Natural killer cell (primary cell): Measurements from ENCODE around the gene RALGPS2. TPM values are rescaled to one million over a fixed set of nuclear protein-coding genes. Genes with fewer than 3 reads are reported as not detected.

Experiments
- ATAC-seq, 3 donors: fragments of 150-1000 bp in 2 of 3; fragments of 200-7000 bp in 1 of 3; cut with Tn5 transposase; 1 replicate in 1 of 3; 2 replicates in 2 of 3; pipeline ENCODE4 v1.10.0; 2021; ENCODE audit warnings: mild to moderate bottlenecking in 2 of 3, moderate library complexity in 2 of 3
- DNase-seq, 2 donors: peaks; one replicate each; pipeline versions ENCODE4 v3.0.0 to v3.0.0-alpha.2; 2013 to 2021; ENCODE audit warnings: mixed read lengths in 1 of 2
- H3K27ac ChIP-seq: one replicate; pipeline ENCODE4 v1.5.1; 2013; ENCODE audit warnings: mild to moderate bottlenecking, low read length
- H3K27me3 ChIP-seq: one replicate; pipeline ENCODE4 v1.6.1; 2013; ENCODE audit warnings: low read length; ENCODE audit not compliant: control insufficient read depth, insufficient read depth
- H3K36me3 ChIP-seq: one replicate; pipeline ENCODE4 v1.6.1; 2013; ENCODE audit warnings: low read length; ENCODE audit not compliant: control insufficient read depth, insufficient read depth
- H3K4me1 ChIP-seq: one replicate; pipeline ENCODE4 v1.6.1; 2013; ENCODE audit warnings: low read length; ENCODE audit not compliant: control insufficient read depth, insufficient read depth
- H3K4me3 ChIP-seq: one replicate; pipeline ENCODE4 v1.5.1; 2013; ENCODE audit warnings: low read length
- H3K9me3 ChIP-seq: one replicate; pipeline ENCODE4 v1.6.1; 2013; ENCODE audit warnings: low read length; ENCODE audit not compliant: control insufficient read depth, insufficient read depth
- H3K27ac Mint-ChIP-seq, 2 donors: one replicate each; pipeline ENCODE4 v1.8.0; 2022; ENCODE audit warnings: mild to moderate bottlenecking in 2 of 2, mixed read lengths in 2 of 2, moderate library complexity in 1 of 2
- H3K27me3 Mint-ChIP-seq, 2 donors: one replicate each; pipeline ENCODE4 v1.8.0; 2022; ENCODE audit warnings: low read depth in 2 of 2, mixed read lengths in 2 of 2
- H3K36me3 Mint-ChIP-seq: one replicate; pipeline ENCODE4 v1.8.0; 2022; ENCODE audit warnings: mixed read lengths
- H3K4me1 Mint-ChIP-seq, 2 donors: one replicate each; pipeline ENCODE4 v1.8.0; 2022; ENCODE audit warnings: mixed read lengths in 2 of 2
- H3K4me3 Mint-ChIP-seq: one replicate; pipeline ENCODE4 v1.8.0; 2022; ENCODE audit warnings: mild to moderate bottlenecking, moderate library complexity, mixed read lengths
- H3K9me3 Mint-ChIP-seq, 2 donors: one replicate each; pipeline ENCODE4 v1.8.0; 2022; ENCODE audit warnings: mixed read lengths in 2 of 2
- CTCF ChIP-seq: fragments of 200-600 bp; IDR thresholded peaks from one replicate; pipeline ENCODE4 v1.8.0; 2022; ENCODE audit warnings: antibody characterized with exemption
- WGBS: methylation state at CpG from one replicate; pipeline ENCODE4 v1.1.7; 2013; ENCODE audit warnings: missing lambda C conversion rate; ENCODE audit not compliant: insufficient coverage; 5-methylcytosine and 5-hydroxymethylcytosine counted together
- intact Hi-C: fragments of 100-400 bp; cut with micrococcal nuclease; formaldehyde crosslinking; loops from one replicate; pipeline ENCODE4 v1.14.2; 2022
- total RNA-seq, 4 donors: library from RNA; stranded (reverse); fragments of 120-200 nt in 1 of 4; gene quantifications; one replicate each; pipeline versions ENCODE4 v1.2.3 to v1.2.4, GENCODE V29; 2013 to 2022

RALGPS2 gene
- total RNA-seq, 3 donors from 2014 or later (not counting 1 experiment from before 2014, with no cell fraction given): 11.1 to 12.4 (median 11.8) TPM

GRCh38 chr1:178938959-178939317 is 213.9 kb downstream of the RALGPS2 start:
- 80% methylated on average over 10 of the region's 10 CpGs for WGBS
- Histone ChIP-seq H3K27ac (no peak overlapping the region), H3K4me1 (no peaks in the 10 kb centered on the region), H3K9me3 (no peaks in the 10 kb centered on the region), H3K4me3 (no peak overlapping the region), H3K27me3 (no peaks in the 10 kb centered on the region), H3K36me3 (no peaks in the 10 kb centered on the region)
- intact Hi-C loops: no loop called here
- no peak overlapping the region for H3K27ac Mint-ChIP-seq
- peaks cover 6 to 8% of the 10 kb centered on the region in 2 donors for H3K27me3 Mint-ChIP-seq
- peaks cover 0 to 10% of the 10 kb centered on the region in 2 donors for H3K4me1 Mint-ChIP-seq
- ATAC-seq (no peak), DNase-seq (no peak)
- H3K9me3 Mint-ChIP-seq: no peaks in the 10 kb centered on the region
- no peak for TF ChIP-seq CTCF
- no peaks in the 10 kb centered on the region for H3K36me3 Mint-ChIP-seq
- no peak overlapping the region for H3K4me3 Mint-ChIP-seq

- 84% methylated on average over 15 of the region's 15 CpGs for WGBS
- no peaks in the 10 kb centered on the region for H3K27me3 ChIP-seq
- Mint-ChIP-seq H3K4me1 (peaks cover 0 to 5% of the 10 kb centered on the region in 2 donors), H3K4me3 (no peak overlapping the region), H3K36me3 (no peaks in the 10 kb centered on the region), H3K27ac (no peak overlapping the region), H3K27me3 (peaks cover 6 to 8% of the 10 kb centered on the region in 2 donors), H3K9me3 (no peaks in the 10 kb centered on the region)
- ATAC-seq (no peak), DNase-seq (no peak)
- TF ChIP-seq CTCF: no peak
- no peaks in the 10 kb centered on the region for H3K9me3 ChIP-seq
- no peaks in the 10 kb centered on the region for H3K4me1 ChIP-seq
- intact Hi-C loops: no loop called here
- H3K36me3 ChIP-seq: no peaks in the 10 kb centered on the region
- H3K27ac ChIP-seq: no peak overlapping the region
- no peak overlapping the region for H3K4me3 ChIP-seq
Measured at GRCh38 chr1:178939338-178940067, 214.5 kb downstream of the RALGPS2 start.

GRCh38 chr1:178940068-178940765 is 215.2 kb downstream of the RALGPS2 start:
- Histone ChIP-seq H3K9me3 (no peaks in the 10 kb centered on the region), H3K27me3 (no peaks in the 10 kb centered on the region), H3K36me3 (no peaks in the 10 kb centered on the region), H3K4me3 (no peak overlapping the region), H3K4me1 (no peaks in the 10 kb centered on the region), H3K27ac (no peak overlapping the region)
- H3K27ac Mint-ChIP-seq: no peak overlapping the region
- H3K36me3 Mint-ChIP-seq: no peaks in the 10 kb centered on the region
- ATAC-seq: no peak
- no peak for TF ChIP-seq CTCF
- H3K4me1 Mint-ChIP-seq: no peaks in the 10 kb centered on the region
- DNase-seq: no peak
- H3K27me3 Mint-ChIP-seq: peaks cover 8% of the 10 kb centered on the region in 2 donors
- 89% methylated on average over 7 of the region's 7 CpGs for WGBS
- intact Hi-C loops: no loop called here
- H3K9me3 Mint-ChIP-seq: no peaks in the 10 kb centered on the region
- no peak overlapping the region for H3K4me3 Mint-ChIP-seq
